Natural killer cell (primary cell): ENCODE results near the gene POGZ. TPM values are rescaled to one million over a fixed set of nuclear protein-coding genes. Genes with fewer than 3 reads are reported as not detected.

Source experiments
- ATAC-seq, 3 donors: fragments of 150-1000 bp in 2 of 3; fragments of 200-7000 bp in 1 of 3; cut with Tn5 transposase; 1 replicate in 1 of 3; 2 replicates in 2 of 3; pipeline ENCODE4 v1.10.0; 2021; ENCODE audit warnings: mild to moderate bottlenecking in 2 of 3, moderate library complexity in 2 of 3
- DNase-seq, 2 donors: peaks; one replicate each; pipeline versions ENCODE4 v3.0.0 to v3.0.0-alpha.2; 2013 to 2021; ENCODE audit warnings: mixed read lengths in 1 of 2
- H3K27ac ChIP-seq: one replicate; pipeline ENCODE4 v1.5.1; 2013; ENCODE audit warnings: mild to moderate bottlenecking, low read length
- H3K27me3 ChIP-seq: one replicate; pipeline ENCODE4 v1.6.1; 2013; ENCODE audit warnings: low read length; ENCODE audit not compliant: control insufficient read depth, insufficient read depth
- H3K36me3 ChIP-seq: one replicate; pipeline ENCODE4 v1.6.1; 2013; ENCODE audit warnings: low read length; ENCODE audit not compliant: control insufficient read depth, insufficient read depth
- H3K4me1 ChIP-seq: one replicate; pipeline ENCODE4 v1.6.1; 2013; ENCODE audit warnings: low read length; ENCODE audit not compliant: control insufficient read depth, insufficient read depth
- H3K4me3 ChIP-seq: one replicate; pipeline ENCODE4 v1.5.1; 2013; ENCODE audit warnings: low read length
- H3K9me3 ChIP-seq: one replicate; pipeline ENCODE4 v1.6.1; 2013; ENCODE audit warnings: low read length; ENCODE audit not compliant: control insufficient read depth, insufficient read depth
- H3K27ac Mint-ChIP-seq, 2 donors: one replicate each; pipeline ENCODE4 v1.8.0; 2022; ENCODE audit warnings: mild to moderate bottlenecking in 2 of 2, mixed read lengths in 2 of 2, moderate library complexity in 1 of 2
- H3K27me3 Mint-ChIP-seq, 2 donors: one replicate each; pipeline ENCODE4 v1.8.0; 2022; ENCODE audit warnings: low read depth in 2 of 2, mixed read lengths in 2 of 2
- H3K36me3 Mint-ChIP-seq: one replicate; pipeline ENCODE4 v1.8.0; 2022; ENCODE audit warnings: mixed read lengths
- H3K4me1 Mint-ChIP-seq, 2 donors: one replicate each; pipeline ENCODE4 v1.8.0; 2022; ENCODE audit warnings: mixed read lengths in 2 of 2
- H3K4me3 Mint-ChIP-seq: one replicate; pipeline ENCODE4 v1.8.0; 2022; ENCODE audit warnings: mild to moderate bottlenecking, moderate library complexity, mixed read lengths
- H3K9me3 Mint-ChIP-seq, 2 donors: one replicate each; pipeline ENCODE4 v1.8.0; 2022; ENCODE audit warnings: mixed read lengths in 2 of 2
- CTCF ChIP-seq: fragments of 200-600 bp; IDR thresholded peaks from one replicate; pipeline ENCODE4 v1.8.0; 2022; ENCODE audit warnings: antibody characterized with exemption
- WGBS: methylation state at CpG from one replicate; pipeline ENCODE4 v1.1.7; 2013; ENCODE audit warnings: missing lambda C conversion rate; ENCODE audit not compliant: insufficient coverage; 5-methylcytosine and 5-hydroxymethylcytosine counted together
- intact Hi-C: fragments of 100-400 bp; cut with micrococcal nuclease; formaldehyde crosslinking; loops from one replicate; pipeline ENCODE4 v1.14.2; 2022
- total RNA-seq, 4 donors: library from RNA; stranded (reverse); fragments of 120-200 nt in 1 of 4; gene quantifications; one replicate each; pipeline versions ENCODE4 v1.2.3 to v1.2.4, GENCODE V29; 2013 to 2022

Gene POGZ
- total RNA-seq, 3 donors from 2014 or later (not counting 1 experiment from before 2014, with no cell fraction given): 106 to 129 (median 121) TPM

GRCh38 chr1:151458802-151459330, 428 bp downstream of the POGZ start:
- DNase-seq (peak; percentile 57 to 80), ATAC-seq (peak; percentile 41 to 64 (median 52))
- Mint-ChIP-seq H3K27ac (peak overlapping the region; percentile 87 to 94), H3K4me1 (peaks cover 18 to 20% of the 10 kb centered on the region in 2 donors), H3K4me3 (peak overlapping the region; percentile 85), H3K36me3 (no peaks in the 10 kb centered on the region), H3K9me3 (no peaks in the 10 kb centered on the region), H3K27me3 (peaks cover 10 to 15% of the 10 kb centered on the region in 2 donors)
- Histone ChIP-seq H3K27ac (peak overlapping the region; percentile 84), H3K4me1 (peaks cover 17% of the 10 kb centered on the region), H3K9me3 (no peaks in the 10 kb centered on the region), H3K36me3 (no peaks in the 10 kb centered on the region), H3K4me3 (peak overlapping the region; percentile 66), H3K27me3 (peaks cover 3% of the 10 kb centered on the region)
- intact Hi-C loops: loop anchor here (1.0 to 5.0 kb wide), 2 partner anchors 60 to 83 kb away; partner anchors contain the start of genes PSMB4 and TUFT1
- WGBS: under 1% methylated on average over 66 of the region's 77 CpGs
- no peak for TF ChIP-seq CTCF

GRCh38 chr1:151457911-151458801, 1.1 kb downstream of the POGZ start:
- peak overlapping the region; percentile 92 for H3K27ac ChIP-seq
- Mint-ChIP-seq H3K4me3 (peak overlapping the region; percentile 90), H3K36me3 (no peaks in the 10 kb centered on the region), H3K27ac (peak overlapping the region; percentile 87 to 94), H3K4me1 (peaks cover 20 to 22% of the 10 kb centered on the region in 2 donors), H3K9me3 (no peaks in the 10 kb centered on the region), H3K27me3 (peaks cover 8 to 11% of the 10 kb centered on the region in 2 donors)
- DNase-seq (peak; percentile 44 to 86), ATAC-seq (peak; percentile 47 to 70 (median 58))
- H3K4me3 ChIP-seq: peak overlapping the region; percentile 83
- no peak for TF ChIP-seq CTCF
- intact Hi-C loops: loop anchor here (5.0 kb wide), 1 partner anchor 84 kb away; the partner anchor contains the start of gene TUFT1
- no peaks in the 10 kb centered on the region for H3K36me3 ChIP-seq
- H3K9me3 ChIP-seq: no peaks in the 10 kb centered on the region
- peaks cover 17% of the 10 kb centered on the region for H3K4me1 ChIP-seq
- H3K27me3 ChIP-seq: peaks cover 3% of the 10 kb centered on the region
- WGBS: under 1% methylated on average over 69 of the region's 69 CpGs

GRCh38 chr1:151455966-151456365, 3.3 kb downstream of the POGZ start:
- DNase-seq: no peak
- ATAC-seq: no peak
- H3K4me3 ChIP-seq: no peak overlapping the region
- H3K27ac ChIP-seq: no peak overlapping the region
- no peaks in the 10 kb centered on the region for H3K27me3 ChIP-seq
- peak overlapping the region; percentile 87 to 94 for H3K27ac Mint-ChIP-seq
- 100% methylated on average over 1 of the region's 1 CpG for WGBS
- no peaks in the 10 kb centered on the region for H3K36me3 ChIP-seq
- no peaks in the 10 kb centered on the region for H3K9me3 Mint-ChIP-seq
- peaks cover 20 to 22% of the 10 kb centered on the region in 2 donors for H3K4me1 Mint-ChIP-seq
- intact Hi-C loops: loop anchor here (5.0 kb wide), 1 partner anchor 86 kb away; the partner anchor contains the start of gene TUFT1
- TF ChIP-seq CTCF: no peak
- H3K27me3 Mint-ChIP-seq: no peaks in the 10 kb centered on the region
- peaks cover 17% of the 10 kb centered on the region for H3K4me1 ChIP-seq
- H3K4me3 Mint-ChIP-seq: no peak overlapping the region
- H3K36me3 Mint-ChIP-seq: no peaks in the 10 kb centered on the region
- H3K9me3 ChIP-seq: no peaks in the 10 kb centered on the region
